ENCODE measurements around the gene COBLL1. TPM values are rescaled to one million over a fixed set of nuclear protein-coding genes. Genes with fewer than 3 reads are reported as not detected.

Gene COBLL1
- total RNA-seq, 2 donors from 2014 or later: 20.7 to 23.9 TPM

DNA sequence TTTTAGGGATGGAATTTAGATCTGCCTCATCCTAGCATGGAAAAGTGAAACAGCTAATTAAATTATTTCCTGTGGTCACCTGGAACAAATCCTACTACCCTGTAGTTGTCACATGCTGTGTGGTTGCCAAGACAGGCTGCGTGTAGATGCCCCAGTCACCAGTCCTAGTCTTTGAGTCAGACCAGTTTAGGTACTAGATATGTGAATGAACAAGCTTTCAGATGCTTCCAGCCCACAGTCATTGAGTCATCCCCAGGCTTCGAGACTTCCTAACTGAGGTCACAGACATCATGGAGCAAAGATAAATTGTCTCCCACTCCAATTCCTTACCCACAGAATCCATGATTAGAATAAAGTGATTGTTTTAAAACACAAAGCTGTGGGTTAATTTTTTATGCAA, 184.5 kb downstream of the COBLL1 start:
- intact Hi-C loops (cut with DNase I): no loop called here

DNA sequence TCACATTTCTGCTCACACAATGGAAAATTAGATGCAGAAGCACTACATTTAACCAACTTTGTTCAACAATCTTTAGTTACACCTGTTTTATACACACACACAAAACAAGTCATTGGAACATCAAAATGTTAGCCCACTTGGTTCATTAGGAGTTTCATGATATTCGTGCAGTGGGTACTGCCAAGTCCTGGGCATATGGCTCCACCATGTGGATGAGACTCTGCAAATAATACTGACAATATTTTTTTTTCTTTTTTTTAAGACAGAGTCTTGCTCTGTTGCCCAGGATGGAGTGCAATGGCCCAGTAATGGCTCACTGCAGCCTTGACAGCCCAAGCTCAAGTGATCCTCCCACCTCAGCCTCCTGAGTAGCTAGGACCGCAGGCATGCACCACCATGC, 185.9 kb downstream of the COBLL1 start:
- Histone ChIP-seq H3K27me3 (no peaks in the 10 kb centered on the region), H3K9ac (ENCODE audit: low read depth in 2 of 2, low read length in 2 of 2) (no peak overlapping the region), H3K9me3 (no peaks in the 10 kb centered on the region), H3K4me1 (no peaks in the 10 kb centered on the region), H3K36me3 (no peaks in the 10 kb centered on the region), H3K27ac (no peak overlapping the region), H3K4me3 (no peak overlapping the region)
- DNase-seq: no peak
- TF ChIP-seq, protein P1, sequence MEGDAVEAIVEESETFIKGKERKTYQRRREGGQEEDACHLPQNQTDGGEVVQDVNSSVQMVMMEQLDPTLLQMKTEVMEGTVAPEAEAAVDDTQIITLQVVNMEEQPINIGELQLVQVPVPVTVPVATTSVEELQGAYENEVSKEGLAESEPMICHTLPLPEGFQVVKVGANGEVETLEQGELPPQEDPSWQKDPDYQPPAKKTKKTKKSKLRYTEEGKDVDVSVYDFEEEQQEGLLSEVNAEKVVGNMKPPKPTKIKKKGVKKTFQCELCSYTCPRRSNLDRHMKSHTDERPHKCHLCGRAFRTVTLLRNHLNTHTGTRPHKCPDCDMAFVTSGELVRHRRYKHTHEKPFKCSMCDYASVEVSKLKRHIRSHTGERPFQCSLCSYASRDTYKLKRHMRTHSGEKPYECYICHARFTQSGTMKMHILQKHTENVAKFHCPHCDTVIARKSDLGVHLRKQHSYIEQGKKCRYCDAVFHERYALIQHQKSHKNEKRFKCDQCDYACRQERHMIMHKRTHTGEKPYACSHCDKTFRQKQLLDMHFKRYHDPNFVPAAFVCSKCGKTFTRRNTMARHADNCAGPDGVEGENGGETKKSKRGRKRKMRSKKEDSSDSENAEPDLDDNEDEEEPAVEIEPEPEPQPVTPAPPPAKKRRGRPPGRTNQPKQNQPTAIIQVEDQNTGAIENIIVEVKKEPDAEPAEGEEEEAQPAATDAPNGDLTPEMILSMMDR (IDR thresholded peaks at IDR 0.05): no peak
- intact Hi-C loops (cut with DNase I): no loop called here

More for the DNA sequence above, 184.5 kb downstream of the COBLL1 start:
- no peaks in the 10 kb centered on the region for H3K27me3 ChIP-seq
- TF ChIP-seq, protein P1 (IDR thresholded peaks at IDR 0.05): no peak
- no peak overlapping the region for H3K4me3 ChIP-seq
- no peaks in the 10 kb centered on the region for H3K4me1 ChIP-seq
- H3K36me3 ChIP-seq: no peaks in the 10 kb centered on the region
- DNase-seq: no peak
- no peak overlapping the region for H3K27ac ChIP-seq
- H3K9me3 ChIP-seq: no peaks in the 10 kb centered on the region
- H3K9ac ChIP-seq (ENCODE audit: low read depth in 2 of 2, low read length in 2 of 2): no peak overlapping the region

DNA sequence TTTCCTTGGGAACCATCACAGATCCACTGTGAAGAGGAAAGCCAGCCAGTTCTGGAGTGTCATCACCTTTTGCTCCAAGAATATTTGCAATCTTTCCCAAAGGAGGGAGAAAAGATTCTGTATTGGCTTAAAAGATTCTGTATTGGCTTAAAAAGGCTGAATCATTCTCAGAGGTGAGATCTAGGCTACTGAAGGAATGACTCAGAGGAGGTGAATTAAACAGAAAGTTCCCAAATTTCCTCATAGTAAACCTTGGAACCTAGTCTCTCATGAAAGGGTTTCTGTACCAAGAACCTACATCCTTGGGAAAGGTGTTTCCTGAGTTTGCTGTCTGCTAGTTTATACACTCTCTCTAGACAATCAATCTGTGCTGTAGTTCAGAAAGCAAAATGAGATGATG, 186.3 kb downstream of the COBLL1 start:
- Histone ChIP-seq H3K4me1 (no peaks in the 10 kb centered on the region), H3K9me3 (no peaks in the 10 kb centered on the region), H3K9ac (ENCODE audit: low read depth in 2 of 2, low read length in 2 of 2) (no peak overlapping the region), H3K4me3 (no peak overlapping the region), H3K27ac (no peak overlapping the region), H3K27me3 (no peaks in the 10 kb centered on the region), H3K36me3 (no peaks in the 10 kb centered on the region)
- TF ChIP-seq, protein P1 (IDR thresholded peaks at IDR 0.05): no peak
- no peak for DNase-seq
- intact Hi-C loops (cut with DNase I): no loop called here

DNA sequence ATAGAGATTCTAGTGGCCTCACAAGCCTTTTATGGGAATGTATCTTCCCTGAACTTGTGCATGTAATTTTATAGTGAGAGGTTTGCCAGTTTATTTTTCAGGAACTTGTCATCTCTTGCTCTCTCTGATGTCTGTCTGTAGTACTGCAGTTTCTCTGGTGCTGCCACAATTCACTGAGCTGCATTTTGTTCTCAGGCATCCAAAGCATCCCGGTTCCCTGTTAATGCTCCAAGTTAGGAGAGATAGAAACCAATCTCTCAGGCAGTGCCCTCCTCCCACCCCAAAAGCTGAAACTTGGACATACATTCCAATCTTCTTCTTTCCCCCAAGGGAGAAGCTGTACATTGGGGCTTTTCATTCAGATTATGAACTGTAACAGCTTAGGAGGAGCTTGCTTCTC, 190.3 kb downstream of the COBLL1 start:
- intact Hi-C loops (cut with DNase I): no loop called here
- no peaks in the 10 kb centered on the region for H3K9me3 ChIP-seq

DNA sequence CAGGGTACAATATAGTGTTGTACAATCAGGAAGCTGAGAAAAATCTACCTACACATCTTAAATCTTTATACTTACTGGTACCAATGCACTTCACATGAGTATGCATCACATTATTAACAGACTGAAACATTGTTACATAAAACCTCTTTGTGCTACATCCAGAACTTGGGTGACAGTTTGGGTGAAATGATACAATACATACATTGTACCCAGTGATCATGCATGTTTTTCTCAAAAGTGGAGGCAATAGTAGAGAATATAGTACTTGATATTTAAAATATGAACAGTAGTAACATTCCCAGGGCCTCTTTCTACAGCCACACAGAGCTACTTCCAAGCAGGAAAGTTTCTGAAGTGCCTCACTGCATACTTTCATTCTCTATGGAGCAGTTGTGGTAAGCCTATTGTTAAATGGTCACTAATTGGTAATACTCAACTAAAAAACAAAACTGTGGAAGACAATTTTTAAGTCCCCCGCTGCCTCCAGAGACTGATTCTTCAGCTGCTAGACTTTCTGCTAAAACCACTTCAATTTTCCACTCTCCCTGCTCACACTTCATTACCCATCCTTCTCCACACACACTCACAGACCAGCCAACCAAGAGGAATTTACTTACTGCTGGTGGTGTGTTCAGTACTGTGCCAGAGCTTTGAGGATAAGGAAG, 197.5 kb downstream of the COBLL1 start:
- no peak for DNase-seq
- Histone ChIP-seq H3K4me3 (no peak overlapping the region), H3K27me3 (no peaks in the 10 kb centered on the region), H3K27ac (no peak overlapping the region), H3K4me1 (no peaks in the 10 kb centered on the region), H3K36me3 (no peaks in the 10 kb centered on the region), H3K9ac (ENCODE audit: low read depth in 2 of 2, low read length in 2 of 2) (no peak overlapping the region), H3K9me3 (no peaks in the 10 kb centered on the region)
- TF ChIP-seq, protein P1 (IDR thresholded peaks at IDR 0.05): no peak
- intact Hi-C loops (cut with DNase I): no loop called here

More for the DNA sequence above, 190.3 kb downstream of the COBLL1 start:
- H3K36me3 ChIP-seq: no peaks in the 10 kb centered on the region
- H3K27ac ChIP-seq: no peak overlapping the region
- H3K4me3 ChIP-seq: no peak overlapping the region
- no peak overlapping the region for H3K9ac ChIP-seq (ENCODE audit: low read depth in 2 of 2, low read length in 2 of 2)
- no peaks in the 10 kb centered on the region for H3K27me3 ChIP-seq
- DNase-seq: no peak
- TF ChIP-seq, protein P1 (IDR thresholded peaks at IDR 0.05): no peak
- no peaks in the 10 kb centered on the region for H3K4me1 ChIP-seq

All from colonic mucosa (tissue), 4 donors.